ENCODE data around the gene SMPD2.
"Not testable (repeated sequence)": the region's sequence is repeated elsewhere in the genome, so short reads cannot be mapped to it uniquely, and the experiment has no call there.

SMPD2 gene

DNA sequence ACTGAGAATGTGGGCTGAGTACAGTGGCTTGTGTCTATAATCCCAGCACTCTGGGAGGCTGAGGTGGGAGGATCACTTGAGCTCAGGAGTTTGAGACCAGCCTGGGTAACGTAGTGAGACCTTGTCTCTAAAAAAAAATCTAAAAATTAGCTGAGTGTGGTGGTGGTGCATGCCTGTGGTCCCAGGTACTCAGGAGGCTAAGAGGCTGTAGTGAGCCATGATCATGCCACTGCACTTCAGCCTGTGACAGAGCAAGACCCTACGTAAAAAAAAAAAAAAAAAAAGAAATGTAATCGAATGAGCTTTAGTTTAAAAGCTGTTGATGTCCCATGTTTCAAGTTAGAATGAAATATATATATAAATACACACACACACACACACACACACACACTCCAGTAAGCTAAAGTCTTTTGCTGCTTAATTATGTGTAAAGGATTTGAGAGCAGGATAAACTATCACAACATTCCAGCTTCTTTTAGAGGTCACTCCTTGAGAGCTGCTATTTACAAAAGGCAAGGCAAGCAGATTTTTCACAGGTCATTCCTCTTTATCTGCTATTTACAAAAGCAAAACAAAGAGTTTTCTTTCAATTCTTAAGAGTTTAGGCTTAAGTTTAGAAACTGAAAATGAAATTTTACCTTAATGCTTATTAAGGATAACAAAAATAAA is 19.8 kb downstream of the SMPD2 start:
- no peak for DNase-seq (ENCODE audit: low read depth)

DNA sequence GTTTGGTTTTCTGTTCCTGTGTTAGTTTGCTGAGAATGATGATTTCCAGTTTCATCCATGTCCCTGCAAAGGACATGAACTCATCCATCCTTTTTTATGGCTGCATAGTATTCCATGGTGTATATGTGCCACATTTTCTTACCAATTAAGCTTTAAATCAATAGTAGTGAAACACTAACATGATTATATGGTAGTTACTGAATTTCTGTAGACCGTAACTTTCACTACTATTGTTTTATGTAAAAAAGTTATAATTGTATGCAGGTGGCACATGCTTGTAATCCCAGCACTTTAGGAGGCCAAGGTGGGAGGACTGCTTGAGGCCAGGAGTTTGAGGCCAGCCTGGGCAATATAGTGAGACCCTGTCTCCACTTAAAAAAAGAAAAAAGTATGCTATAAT is 20.7 kb downstream of the SMPD2 start:
- not testable (repeated sequence) for DNase-seq (ENCODE audit: low read depth)

DNA sequence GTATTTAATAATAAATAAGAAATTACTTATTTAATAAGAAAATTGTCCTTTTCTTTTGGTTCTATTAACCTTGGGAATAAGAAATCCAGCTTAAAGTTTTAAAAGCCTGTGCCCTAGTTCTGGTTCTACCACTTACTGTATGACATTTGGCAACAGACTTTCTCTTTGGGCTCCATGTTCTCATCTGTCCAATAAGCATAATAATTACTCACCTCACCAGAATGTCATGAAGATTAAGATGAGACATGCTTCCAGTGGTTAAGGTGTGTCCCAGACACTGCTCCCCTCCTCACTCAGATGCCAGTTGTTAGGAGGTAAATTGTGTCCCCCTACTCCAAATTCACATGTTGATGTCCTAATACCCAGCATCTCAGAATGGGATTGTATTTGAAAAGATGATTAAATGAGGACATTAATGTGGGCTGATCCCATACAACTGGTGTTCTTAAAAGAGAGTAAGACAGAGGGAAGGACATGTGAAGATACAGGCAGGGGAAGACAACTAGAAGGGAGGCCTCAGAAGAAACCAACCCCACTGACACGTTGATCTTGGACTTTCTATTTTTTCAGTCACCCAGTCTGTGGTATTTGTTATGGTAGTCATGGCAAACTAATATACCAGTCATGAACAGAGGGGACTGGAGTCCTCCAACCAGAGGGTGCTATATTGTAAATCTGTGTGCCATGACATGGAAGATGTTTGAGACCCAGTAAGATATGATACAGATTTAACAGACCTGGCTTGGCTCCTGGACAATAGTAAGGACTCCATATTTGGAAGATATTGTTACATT is 21.4 kb downstream of the SMPD2 start:
- DNase-seq (ENCODE audit: low read depth), result no peak

GRCh38 chr6:109465772-109466171 is 25.2 kb downstream of the SMPD2 start:
- no peak for DNase-seq (ENCODE audit: low read depth)

GRCh38 chr6:109466212-109466923 is 25.8 kb downstream of the SMPD2 start:
- DNase-seq (ENCODE audit: low read depth), result no peak

DNA sequence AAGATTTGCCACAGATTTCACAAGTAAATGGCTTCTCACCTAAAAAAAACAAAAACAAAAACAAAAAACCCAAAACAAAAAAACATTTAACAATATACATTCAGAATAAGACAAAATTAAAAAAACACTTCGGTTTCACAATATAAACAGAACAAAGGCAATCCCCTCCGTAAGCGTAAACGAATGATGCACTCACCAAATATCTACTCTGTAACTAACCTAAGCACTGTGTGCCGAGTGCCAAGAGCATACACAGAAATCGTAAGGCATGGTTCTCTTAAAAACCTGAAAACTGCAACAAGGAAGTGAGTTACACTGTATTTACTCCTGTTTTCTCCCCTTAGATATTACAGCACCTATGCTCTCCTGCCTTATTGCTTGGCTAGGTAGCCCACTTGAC is 27.2 kb downstream of the SMPD2 start:
- DNase-seq (ENCODE audit: low read depth), result no peak

DNA sequence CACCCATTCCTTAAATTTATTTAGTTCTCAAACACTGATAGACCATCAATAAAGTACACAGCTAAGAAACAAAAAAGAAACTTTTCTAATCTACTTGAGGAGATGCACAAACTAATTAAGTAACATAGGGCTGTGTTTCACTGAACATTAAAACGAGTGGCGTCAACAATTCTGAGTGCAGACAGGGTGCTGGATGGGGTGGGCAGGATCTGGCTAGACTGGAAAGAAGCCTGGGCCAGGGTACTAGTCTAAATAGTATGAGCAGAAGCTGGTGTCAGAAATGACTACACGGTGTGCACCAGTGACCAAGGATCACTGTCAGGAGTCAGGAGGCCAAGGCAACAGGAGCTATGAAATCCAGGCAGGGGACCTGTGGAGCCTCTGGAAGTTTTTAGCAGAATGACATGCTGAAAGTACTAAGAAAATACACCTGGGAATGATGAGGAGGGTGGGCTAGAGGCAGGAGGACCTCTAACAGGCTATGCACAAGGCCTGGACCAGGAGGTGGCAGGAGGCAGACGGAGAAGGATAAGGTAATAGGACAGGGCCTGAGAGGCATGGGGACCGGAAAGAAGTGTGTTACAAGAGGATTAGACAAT is 29.2 kb downstream of the SMPD2 start:
- DNase-seq (ENCODE audit: low read depth), result no peak

GRCh38 chr6:109471105-109471810 is 30.7 kb downstream of the SMPD2 start:
- no peak for DNase-seq (ENCODE audit: low read depth)

GRCh38 chr6:109472132-109472995 is 31.8 kb downstream of the SMPD2 start:
- DNase-seq (ENCODE audit: low read depth), result no peak

DNA sequence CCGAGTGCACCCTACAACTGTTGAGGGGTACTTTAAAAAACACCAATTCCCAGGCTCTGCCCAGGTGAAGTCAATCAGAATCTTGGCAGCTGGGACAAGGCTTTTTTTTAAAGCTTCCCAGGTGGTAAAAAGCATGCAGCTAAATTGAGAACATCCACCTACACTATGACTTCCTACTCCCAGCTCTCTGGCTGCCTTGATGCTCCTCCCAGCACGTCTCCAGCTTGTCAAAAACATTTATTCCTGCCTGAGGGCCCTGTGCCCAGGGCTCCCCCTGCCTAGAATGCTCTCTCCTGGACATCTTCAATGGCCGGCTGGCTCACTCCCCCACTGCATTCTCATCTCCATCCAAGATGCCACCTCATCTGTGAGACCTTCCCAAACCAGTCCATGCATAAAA is 32.6 kb downstream of the SMPD2 start:
- DNase-seq (ENCODE audit: low read depth), result no peak

DNA sequence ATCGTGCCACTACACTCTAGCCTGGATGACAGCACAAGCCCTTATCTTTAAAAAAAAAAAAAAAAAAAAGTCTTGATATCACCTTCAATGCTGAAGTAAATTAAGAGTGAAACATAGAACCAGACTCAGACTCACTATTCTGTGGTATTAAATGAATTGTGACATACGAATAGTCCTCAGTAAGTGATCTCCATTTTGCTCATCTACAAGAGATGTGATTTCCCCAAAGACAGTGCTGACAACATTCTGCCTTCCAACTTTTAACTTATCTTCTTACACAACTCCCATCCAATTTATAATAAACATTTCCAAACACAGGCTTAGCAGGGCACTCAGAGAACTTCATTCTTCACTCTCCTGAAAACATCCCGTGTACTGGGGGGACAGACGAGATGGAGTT is 34.5 kb downstream of the SMPD2 start:
- DNase-seq (ENCODE audit: low read depth), result no peak

DNA sequence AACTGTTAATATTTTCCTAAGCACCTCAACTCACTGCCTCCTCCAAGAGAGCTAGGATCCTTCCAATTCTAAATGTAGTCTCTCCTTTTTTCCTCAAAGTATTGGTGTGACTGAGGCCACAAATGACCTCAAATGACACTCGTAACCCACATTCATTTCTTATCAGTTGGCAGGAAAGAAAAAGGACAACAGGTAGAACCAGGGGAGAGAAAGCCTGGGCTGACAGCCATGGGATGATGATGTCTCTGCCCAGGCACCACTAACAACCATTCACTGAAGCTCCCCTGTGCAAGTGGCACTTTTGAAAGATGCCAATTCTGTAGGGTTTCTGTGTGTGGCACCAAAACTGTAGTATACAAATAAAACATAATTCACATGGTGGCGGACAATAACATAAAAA is 35.1 kb downstream of the SMPD2 start:
- DNase-seq (ENCODE audit: low read depth), result no peak

DNA sequence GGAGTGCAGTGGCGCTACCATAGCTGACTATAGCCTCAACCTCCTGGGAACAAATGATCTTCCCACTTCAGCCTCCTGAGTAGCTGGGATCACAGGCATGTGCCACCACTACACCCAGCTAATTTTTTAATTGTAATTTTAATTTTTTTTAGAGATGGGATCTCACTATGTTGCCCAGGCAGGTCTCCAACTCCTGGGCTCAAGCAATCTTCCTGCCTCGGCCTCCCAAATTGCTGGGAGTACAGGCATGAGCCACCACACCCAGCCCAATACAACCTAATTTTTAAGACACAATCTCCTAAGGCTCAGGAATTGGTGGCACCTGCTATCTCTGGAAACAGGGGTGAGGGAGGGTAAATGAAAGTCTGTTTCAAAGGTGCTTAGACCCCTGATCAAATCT is 36.7 kb downstream of the SMPD2 start:
- DNase-seq (ENCODE audit: low read depth), result no peak

- no peak for DNase-seq (ENCODE audit: low read depth)
These were observed 37.2 kb downstream of the SMPD2 start for GRCh38 chr6:109477725-109478124.

DNA sequence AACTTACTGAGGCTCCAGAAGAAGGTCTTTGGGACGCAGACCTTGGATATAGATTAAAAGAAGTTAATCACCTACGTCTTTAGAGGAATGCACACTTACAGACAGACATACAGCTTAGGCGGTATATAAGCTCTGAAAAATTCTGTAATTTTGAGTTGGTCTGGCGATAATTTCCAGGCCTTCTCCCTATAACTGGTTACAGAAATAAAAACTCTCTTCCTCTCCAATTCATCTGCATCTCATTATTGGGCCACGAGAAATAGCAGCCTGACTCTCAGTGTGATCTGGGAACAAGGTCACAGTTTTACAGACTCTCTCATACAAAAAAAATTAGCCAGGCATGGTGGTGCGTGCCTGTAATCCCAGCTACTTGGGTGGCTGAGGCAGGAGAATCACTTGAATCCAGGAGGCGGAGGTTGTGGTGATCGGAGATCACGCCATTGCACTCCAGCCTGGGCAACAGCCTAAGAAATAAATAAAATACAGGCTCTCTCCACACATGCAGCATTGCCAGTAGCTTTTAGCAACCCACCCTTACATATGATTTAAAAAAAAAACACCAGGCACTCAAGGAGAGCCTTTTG is 37.8 kb downstream of the SMPD2 start:
- no peak for DNase-seq (ENCODE audit: low read depth)

GRCh38 chr6:109478841-109479624 is 38.5 kb downstream of the SMPD2 start:
- no peak for DNase-seq (ENCODE audit: low read depth)

- no peak for DNase-seq (ENCODE audit: low read depth)
These were observed 40.5 kb downstream of the SMPD2 start for GRCh38 chr6:109480993-109481480.

DNA sequence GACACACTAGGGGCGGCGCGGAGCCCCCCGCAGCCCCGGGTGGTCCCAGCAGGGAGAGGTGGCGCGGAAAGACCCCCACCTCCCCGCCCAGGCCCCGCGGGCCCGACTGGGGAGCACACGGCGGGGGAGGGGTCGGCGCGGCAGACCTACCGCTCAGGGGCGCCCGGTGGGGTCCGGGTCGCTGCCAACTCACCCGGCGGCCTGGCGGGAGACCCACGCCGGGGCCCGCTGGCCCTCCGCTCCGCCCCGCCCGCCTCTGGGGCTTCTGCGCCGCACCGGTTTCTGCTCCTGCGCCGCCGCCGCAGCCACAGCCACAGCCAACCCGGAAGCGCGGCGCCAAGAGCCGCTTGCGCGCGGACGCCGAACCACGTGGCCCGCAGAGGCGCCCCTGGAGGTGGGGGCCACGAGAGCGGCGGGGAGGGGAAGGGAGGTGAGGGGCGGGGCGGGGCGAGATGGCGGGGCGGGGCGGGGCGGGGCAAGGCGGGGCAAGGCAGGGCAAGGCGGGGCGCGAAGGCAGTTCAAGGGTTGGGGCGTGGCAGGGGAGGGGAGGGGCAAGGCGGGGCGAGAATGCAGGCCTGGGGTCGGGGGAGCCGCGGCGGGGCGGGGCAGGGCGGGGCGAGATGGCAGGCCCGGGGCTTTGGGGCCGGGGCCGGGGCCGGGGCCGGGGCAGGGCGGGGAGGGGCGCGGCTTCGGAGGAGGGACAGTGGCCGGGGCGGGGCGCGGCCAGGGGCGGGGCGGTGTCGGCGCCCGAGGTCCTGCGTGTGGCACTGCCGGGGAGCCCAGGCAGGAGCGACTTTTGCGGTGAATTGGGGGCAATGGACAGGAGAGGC is 42.6 kb downstream of the SMPD2 start, which contains the start of gene ZBTB24:
Gene ZBTB24, minus strand, starts transcription at position 315 of the 830 bp plus-strand sequence. CDS start 1,193 bp downstream, outside the sequence.
- DNase-seq (ENCODE audit: low read depth), result peak; percentile 48

DNA sequence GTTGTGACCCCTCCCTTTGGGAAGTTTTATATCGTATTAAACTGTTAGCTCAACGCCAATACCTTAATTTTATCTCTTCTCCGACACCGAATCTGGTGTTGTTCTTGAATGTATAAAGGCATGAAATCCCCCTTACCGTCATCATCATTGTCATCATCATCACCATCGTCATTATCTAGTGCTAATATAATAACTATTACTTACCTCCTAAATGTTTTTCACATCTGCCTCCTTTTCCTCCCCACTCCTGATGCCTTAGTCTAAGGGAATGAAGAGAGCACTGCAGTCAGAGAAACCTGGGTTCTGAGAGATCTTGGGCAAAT is 43.2 kb downstream of the SMPD2 start:
- peak; percentile 7 for DNase-seq (ENCODE audit: low read depth)
